HG03060 (cell line): ENCODE measurements around the gene PKD2L2.
"Not testable (repeated sequence)": the region's sequence is repeated elsewhere in the genome, so short reads cannot be mapped to it uniquely, and the experiment has no call there.

Experiments
- ATAC-seq: cut with Tn5 transposase; IDR thresholded peaks from one replicate; pipeline ENCODE4 v1.9.1; 2021; ENCODE audit warnings: low read depth, moderate number of reproducible peaks; ENCODE audit not compliant: unreplicated experiment

PKD2L2 gene

GRCh38 chr5:137887831-137888230 is 1.4 kb upstream of the PKD2L2 start:
- ATAC-seq, result no peak

GRCh38 chr5:137888466-137888862 is 793 bp upstream of the PKD2L2 start:
- ATAC-seq, result no peak

GRCh38 chr5:137890845-137891244 is 1.6 kb downstream of the PKD2L2 start:
- ATAC-seq, result no peak

DNA sequence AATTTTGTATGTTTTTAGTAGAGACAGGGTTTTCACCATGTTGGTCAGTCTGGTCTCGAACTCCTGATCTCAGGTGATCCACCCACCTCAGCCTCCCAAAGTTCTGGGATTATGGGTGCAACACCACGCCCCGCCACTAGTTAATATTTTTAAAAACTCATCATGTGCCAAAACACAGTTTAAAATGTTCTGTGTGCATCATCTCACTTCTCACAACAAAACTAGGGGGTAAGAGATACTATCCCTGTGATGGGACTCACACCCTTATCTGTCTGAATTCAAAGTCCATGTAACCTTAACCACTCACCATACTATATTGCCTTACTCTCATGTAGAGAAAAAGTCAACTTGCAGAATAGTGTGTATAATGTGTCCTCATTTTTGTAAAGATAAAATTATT is 2.6 kb downstream of the PKD2L2 start:
- ATAC-seq, result no peak

- no peak for ATAC-seq
Measured at GRCh38 chr5:137894586-137894985, 5.3 kb downstream of the PKD2L2 start.

- ATAC-seq, result no peak
Measured at GRCh38 chr5:137896560-137896959, 7.3 kb downstream of the PKD2L2 start.

- ATAC-seq, result no peak
Measured at GRCh38 chr5:137899493-137899892, 10.2 kb downstream of the PKD2L2 start.

DNA sequence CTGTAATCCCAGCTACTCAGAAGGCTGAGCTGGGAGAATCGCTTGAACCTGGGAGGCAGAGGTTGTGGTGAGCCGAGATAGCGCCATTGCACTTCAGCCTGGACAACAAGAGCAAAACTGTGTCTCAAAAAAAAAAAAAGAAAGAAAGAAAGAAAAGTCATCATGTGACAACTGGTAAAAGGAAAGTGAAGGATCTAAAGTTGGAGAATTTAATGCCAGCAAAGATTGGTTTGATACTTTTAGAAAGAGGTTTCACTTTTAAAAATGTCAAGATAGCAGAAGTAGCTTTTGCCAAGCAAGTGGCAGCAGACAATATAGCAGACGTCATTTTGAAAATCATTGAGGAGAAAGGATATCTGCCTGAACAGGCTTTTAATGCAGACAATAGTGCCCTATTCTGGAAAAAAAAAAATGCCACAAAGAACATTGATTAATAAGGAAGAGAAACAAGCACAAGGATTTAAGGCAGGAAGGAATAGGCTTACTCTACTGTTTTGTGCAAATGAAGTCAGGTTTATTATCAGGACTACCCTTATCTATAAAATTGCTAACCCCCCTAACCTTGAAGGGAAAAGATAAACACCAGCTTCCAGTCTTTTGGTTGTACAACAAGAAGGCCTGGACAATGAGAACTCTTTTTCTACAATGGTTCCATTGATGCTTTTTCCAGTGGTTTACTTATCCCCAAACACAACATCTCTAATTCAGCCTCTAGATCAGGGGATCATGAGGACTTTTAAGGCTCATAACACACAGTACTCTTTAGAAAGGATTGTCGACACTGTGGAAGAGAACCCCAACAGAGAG is 12.0 kb downstream of the PKD2L2 start:
- no peak for ATAC-seq

- no peak for ATAC-seq
Measured at GRCh38 chr5:137902408-137903133, 13.3 kb downstream of the PKD2L2 start.

DNA sequence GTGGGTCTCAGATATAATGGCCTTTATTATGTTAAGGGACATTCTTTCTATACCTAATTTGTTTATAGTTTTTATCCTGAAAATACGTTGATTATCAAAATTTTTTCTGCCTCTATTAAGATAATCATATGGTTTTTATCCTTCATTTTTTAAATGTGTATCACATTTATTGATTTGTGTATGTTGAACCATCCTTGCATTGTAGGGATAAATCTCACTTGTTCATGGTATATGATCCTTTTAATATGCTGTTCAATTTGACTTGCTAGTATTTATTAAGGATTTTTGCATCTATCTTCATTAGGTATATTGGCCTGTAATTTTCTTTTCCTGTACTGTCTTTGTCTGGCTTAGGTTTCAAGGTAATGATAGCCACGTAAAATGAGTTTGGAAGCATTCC is 25.5 kb downstream of the PKD2L2 start:
- no peak for ATAC-seq

DNA sequence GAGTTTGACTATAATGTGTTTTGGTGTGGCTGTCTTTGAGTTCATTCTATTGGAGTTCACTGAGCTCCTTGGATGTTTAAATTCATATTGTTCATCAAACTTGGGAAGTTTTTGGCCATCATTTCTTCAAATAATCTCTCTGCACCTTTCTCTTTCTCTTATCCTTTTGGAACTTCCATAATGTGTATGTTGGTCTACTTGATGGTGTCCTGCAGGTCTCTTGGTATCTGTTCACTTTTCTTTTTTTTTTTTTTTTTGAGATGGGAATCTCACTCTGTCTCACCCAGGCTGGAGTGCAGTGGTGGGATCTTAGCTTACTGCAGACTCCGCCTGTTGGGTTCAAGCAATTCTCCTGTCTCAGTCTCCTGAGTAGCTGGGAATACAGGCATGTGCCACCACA is 27.7 kb downstream of the PKD2L2 start:
- no peak for ATAC-seq

GRCh38 chr5:137921931-137922330 is 32.7 kb downstream of the PKD2L2 start:
- ATAC-seq, result no peak

DNA sequence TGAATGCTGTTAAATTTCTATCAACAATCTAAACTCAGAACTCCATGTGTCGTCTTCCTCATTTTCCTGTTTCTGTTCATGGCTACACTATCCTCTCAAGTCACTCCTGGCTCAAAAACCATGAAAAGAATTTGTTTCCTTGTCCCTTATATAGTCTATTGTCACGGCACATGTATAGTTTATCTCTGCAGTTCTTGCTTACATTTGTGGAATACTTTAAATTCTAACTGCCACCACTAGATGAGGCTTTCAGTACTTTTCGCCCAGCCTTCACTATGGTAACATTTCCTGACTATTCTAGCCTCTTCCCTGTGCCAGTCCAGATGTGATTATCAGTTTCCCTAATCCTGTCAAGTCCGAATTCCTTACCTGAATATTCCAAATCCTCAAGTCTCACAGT is 34.6 kb downstream of the PKD2L2 start:
- ATAC-seq, result no peak

GRCh38 chr5:137932800-137933199 is 43.5 kb downstream of the PKD2L2 start:
- no peak for ATAC-seq

GRCh38 chr5:137933491-137933911 is 44.2 kb downstream of the PKD2L2 start:
- no peak for ATAC-seq

- no peak for ATAC-seq
Measured at GRCh38 chr5:137935190-137935589, 45.9 kb downstream of the PKD2L2 start.

GRCh38 chr5:137935694-137936093 is 46.4 kb downstream of the PKD2L2 start:
- ATAC-seq, result no peak

DNA sequence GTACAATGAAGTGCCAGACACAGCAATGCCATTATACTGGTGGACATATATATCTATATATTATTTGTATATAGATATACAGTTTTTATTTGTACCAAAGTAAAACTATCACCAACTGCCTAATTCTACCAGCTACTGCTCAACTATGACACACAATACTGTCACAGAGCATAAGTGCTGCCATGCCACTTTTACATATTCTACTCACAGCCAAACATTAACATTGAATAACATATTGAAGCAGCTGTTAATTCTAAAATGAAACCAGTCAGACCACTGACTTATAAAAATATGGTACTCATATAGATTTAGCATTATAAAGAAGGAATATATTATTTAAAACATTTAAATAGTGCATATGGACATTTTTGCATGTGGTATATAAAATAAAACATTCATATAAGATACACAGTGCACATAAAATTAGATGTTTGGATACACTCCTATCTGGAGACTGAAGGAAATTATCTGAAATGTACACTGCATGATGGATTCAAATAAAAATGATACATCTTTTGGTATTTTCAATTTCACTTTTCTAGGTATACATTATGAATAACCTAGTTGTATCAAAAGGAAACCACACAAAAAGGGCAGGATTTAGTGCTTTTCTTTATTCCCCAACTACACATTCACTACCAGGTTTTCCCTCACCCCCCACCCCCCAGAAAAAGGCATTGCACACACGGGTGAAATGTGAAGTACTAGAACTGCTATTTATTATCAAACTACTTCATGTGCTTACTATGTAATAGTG is 48.9 kb downstream of the PKD2L2 start:
- ATAC-seq, result no peak

GRCh38 chr5:137938751-137939143 is 49.5 kb downstream of the PKD2L2 start:
- ATAC-seq, result no peak

GRCh38 chr5:137939331-137939730 is 50.1 kb downstream of the PKD2L2 start:
- ATAC-seq, result no peak

DNA sequence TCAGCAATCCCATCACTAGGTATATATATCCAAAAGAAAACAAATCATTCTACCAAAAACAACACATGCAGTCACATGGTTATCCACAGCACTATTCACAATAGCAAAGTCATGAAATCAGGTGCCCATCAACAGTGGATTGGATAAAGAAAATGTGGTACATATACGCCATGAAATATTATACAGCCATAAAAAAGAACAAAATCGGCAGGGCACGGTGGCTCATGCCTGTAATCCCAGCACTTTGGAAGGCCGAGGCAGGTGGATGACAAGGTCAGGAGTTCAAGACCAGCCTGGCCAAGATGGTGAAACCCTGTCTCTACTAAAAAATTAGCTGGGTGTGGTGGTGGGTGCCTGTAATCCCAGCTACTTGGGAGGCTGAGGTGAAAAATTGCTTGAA is 55.0 kb downstream of the PKD2L2 start:
- not testable (repeated sequence) for ATAC-seq
